Endodermal cell (in vitro differentiated cells): ENCODE data around the gene FLOT2. TPM values are rescaled to one million over a fixed set of nuclear protein-coding genes. Genes with fewer than 3 reads are reported as not detected.

ENCODE experiments used
- DNase-seq: peaks from one replicate; pipeline ENCODE4 v3.0.0-alpha.2; 2017
- H3K27ac ChIP-seq: 2 replicates; pipeline ENCODE4 v1.5.1; 2013; ENCODE audit warnings: mild to moderate bottlenecking, low read depth, low read length, moderate library complexity
- H3K27me3 ChIP-seq: 2 replicates; pipeline ENCODE4 v1.6.1; 2013; ENCODE audit warnings: mild to moderate bottlenecking, low read length, moderate library complexity; ENCODE audit not compliant: insufficient read depth, control insufficient read depth, poor library complexity, severe bottlenecking
- H3K36me3 ChIP-seq: 2 replicates; pipeline ENCODE4 v1.7.0; 2013; ENCODE audit warnings: mild to moderate bottlenecking, low read length, moderate library complexity; ENCODE audit not compliant: control insufficient read depth, insufficient read depth
- H3K4me1 ChIP-seq: one replicate; pipeline ENCODE4 v1.7.0; 2013; ENCODE audit warnings: low read length; ENCODE audit not compliant: control insufficient read depth, insufficient read depth
- H3K4me3 ChIP-seq: 2 replicates; pipeline ENCODE4 v1.5.1; 2013; ENCODE audit warnings: mild to moderate bottlenecking, low read length, moderate library complexity
- H3K9ac ChIP-seq: 2 replicates; pipeline ENCODE4 v1.6.1; 2013; ENCODE audit warnings: mild to moderate bottlenecking, low read length, moderate library complexity; ENCODE audit not compliant: poor library complexity, severe bottlenecking; ENCODE audit errors: extremely low read depth
- H3K9me3 ChIP-seq: 2 replicates; pipeline ENCODE4 v1.6.1; 2013; ENCODE audit warnings: mild to moderate bottlenecking, low read length, moderate library complexity; ENCODE audit not compliant: control insufficient read depth
- H3K27ac Mint-ChIP-seq: 2 replicates; pipeline ENCODE4 v1.8.0; 2020; ENCODE audit warnings: mixed read lengths
- H3K27me3 Mint-ChIP-seq: 2 replicates; pipeline ENCODE4 v1.8.0; 2021; ENCODE audit warnings: mild to moderate bottlenecking, mixed read lengths; ENCODE audit not compliant: insufficient read depth
- H3K36me3 Mint-ChIP-seq: 2 replicates; pipeline ENCODE4 v1.8.0; 2020; ENCODE audit warnings: low read depth, mixed read lengths
- H3K4me1 Mint-ChIP-seq: 2 replicates; pipeline ENCODE4 v1.8.0; 2020; ENCODE audit warnings: mixed read lengths
- H3K4me3 Mint-ChIP-seq: 2 replicates; pipeline ENCODE4 v1.8.0; 2020; ENCODE audit warnings: mild to moderate bottlenecking, moderate library complexity, mixed read lengths
- H3K9me3 Mint-ChIP-seq: 2 replicates; pipeline ENCODE4 v1.8.0; 2020; ENCODE audit warnings: mild to moderate bottlenecking, mixed read lengths
- WGBS, 2 experiments: methylation state at CpG; one replicate each; pipeline versions ENCODE4 v1.1.5 to v1.1.7; 2013; ENCODE audit warnings: missing lambda C conversion rate in 2 of 2, mixed read lengths in 1 of 2; ENCODE audit not compliant: insufficient coverage in 1 of 2, insufficient read length in 1 of 2; 5-methylcytosine and 5-hydroxymethylcytosine counted together
- total RNA-seq, 2 donors: library from RNA; stranded (reverse); fragmentation: NEBNext Ultra II Directional in 1 of 2; extraction: Animal tissue kit (Norgen Biotek cat#: 25700) in 1 of 2; gene quantifications; 2 replicates in 1 of 2; 3 replicates in 1 of 2; pipeline ENCODE4 v1.2.1, GENCODE V29; 2021
- TF ChIP-seq, protein P1 (sequence below): fragments of 200-600 bp; sonication (generic); conservative IDR thresholded peaks from 2 replicates; pipeline ENCODE4 v1.5.0; 2021; ENCODE audit warnings: antibody characterized with exemption, mild to moderate bottlenecking

Gene FLOT2
- total RNA-seq, 2 donors from 2014 or later, result 195 to 215 TPM

DNA sequence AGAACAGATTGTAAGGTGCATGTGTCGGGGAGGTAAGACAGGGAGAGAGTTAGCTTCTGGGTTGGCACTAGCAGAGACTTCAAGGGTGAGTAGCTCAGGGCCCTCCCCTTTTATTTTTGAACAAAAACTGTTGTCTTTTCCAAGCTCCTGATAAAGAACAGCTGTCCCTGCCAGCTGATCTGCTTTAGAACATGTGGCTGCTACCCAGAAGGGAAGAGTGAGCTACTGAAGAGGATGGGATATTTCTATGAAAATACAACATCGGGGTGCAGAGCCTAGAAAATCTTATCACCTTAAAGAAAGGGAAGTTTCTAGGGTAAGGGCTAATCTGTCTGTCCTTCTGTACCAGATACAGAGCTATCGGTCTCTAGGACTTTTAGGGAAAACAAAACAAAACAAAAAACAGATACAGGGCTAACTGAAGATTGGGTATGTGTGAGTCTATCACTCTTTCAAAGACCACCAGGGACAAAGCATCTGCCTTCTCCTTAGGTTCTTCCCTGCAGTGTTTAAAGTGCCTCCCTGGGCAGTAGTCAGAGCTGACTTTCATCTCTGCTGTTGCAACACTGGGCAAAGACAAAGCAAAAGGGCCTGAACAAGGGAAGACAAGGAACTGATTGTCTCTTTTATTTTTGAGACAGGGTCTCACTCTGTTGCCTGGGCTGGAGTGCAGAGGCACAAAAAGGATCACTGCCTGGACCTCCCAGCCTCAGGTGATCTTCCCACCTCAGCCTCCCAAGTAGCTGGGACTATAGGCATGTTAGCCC is 10.4 kb upstream of the FLOT2 start:
- no peaks in the 10 kb centered on the region for H3K4me1 Mint-ChIP-seq
- H3K9ac ChIP-seq, result no peak overlapping the region
- peaks cover 65% of the 10 kb centered on the region for H3K36me3 Mint-ChIP-seq
- no peak overlapping the region for H3K4me3 Mint-ChIP-seq
- TF ChIP-seq, protein P1, sequence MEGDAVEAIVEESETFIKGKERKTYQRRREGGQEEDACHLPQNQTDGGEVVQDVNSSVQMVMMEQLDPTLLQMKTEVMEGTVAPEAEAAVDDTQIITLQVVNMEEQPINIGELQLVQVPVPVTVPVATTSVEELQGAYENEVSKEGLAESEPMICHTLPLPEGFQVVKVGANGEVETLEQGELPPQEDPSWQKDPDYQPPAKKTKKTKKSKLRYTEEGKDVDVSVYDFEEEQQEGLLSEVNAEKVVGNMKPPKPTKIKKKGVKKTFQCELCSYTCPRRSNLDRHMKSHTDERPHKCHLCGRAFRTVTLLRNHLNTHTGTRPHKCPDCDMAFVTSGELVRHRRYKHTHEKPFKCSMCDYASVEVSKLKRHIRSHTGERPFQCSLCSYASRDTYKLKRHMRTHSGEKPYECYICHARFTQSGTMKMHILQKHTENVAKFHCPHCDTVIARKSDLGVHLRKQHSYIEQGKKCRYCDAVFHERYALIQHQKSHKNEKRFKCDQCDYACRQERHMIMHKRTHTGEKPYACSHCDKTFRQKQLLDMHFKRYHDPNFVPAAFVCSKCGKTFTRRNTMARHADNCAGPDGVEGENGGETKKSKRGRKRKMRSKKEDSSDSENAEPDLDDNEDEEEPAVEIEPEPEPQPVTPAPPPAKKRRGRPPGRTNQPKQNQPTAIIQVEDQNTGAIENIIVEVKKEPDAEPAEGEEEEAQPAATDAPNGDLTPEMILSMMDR, result no peak
- H3K4me1 ChIP-seq, result no peaks in the 10 kb centered on the region
- no peak overlapping the region for H3K27ac ChIP-seq
- no peak overlapping the region for H3K27ac Mint-ChIP-seq
- no peaks in the 10 kb centered on the region for H3K27me3 ChIP-seq
- no peak for DNase-seq
- no peaks in the 10 kb centered on the region for H3K9me3 ChIP-seq
- no peak overlapping the region for H3K4me3 ChIP-seq
- H3K9me3 Mint-ChIP-seq, result no peaks in the 10 kb centered on the region
- H3K36me3 ChIP-seq, result peaks cover 79% of the 10 kb centered on the region
- H3K27me3 Mint-ChIP-seq, result no peaks in the 10 kb centered on the region
- whole genome bisulfite sequencing, 2 experiments, result 95 to 98% methylated on average over 3 of the region's 3 CpGs

DNA sequence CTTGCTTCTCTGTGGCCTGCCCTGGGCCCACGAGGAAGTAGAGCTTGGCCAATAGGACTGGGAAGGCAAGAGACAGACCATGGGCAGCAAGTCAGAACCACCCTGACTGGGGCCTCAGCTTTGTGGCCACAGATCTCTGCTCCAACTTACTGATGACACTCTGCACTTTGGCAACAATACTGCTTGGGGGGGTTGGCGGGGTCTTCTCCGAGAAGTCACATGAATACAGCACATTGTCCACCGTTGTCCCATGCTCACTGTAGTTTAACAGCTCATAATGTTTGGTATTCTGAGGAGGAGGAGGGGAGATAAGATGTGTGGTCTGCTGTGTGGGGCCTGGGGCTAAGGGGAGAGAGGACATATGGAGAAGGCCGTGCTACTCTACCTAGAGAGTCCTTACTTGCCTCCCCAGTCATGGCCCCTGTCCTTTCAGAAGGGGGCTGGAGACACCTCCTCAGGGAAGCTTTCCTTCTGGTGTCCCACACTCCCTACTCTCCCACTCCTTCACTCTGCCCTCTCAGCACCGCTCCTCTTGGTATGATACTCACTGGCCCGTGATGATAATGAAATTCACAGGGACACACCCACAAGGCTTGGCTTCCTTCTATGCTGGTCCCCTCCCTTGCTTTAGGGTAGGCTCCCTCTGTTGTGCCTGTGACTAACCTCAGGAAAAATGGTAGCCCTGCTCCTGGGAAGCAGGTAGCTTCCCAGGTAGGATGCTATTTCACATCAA is 9.3 kb upstream of the FLOT2 start:
- Mint-ChIP-seq H3K4me1 (peaks cover 3% of the 10 kb centered on the region), H3K36me3 (peaks cover 55% of the 10 kb centered on the region), H3K27ac (no peak overlapping the region), H3K9me3 (no peaks in the 10 kb centered on the region), H3K4me3 (no peak overlapping the region), H3K27me3 (no peaks in the 10 kb centered on the region)
- no peak overlapping the region for H3K4me3 ChIP-seq
- no peaks in the 10 kb centered on the region for H3K4me1 ChIP-seq
- no peak overlapping the region for H3K27ac ChIP-seq
- no peak overlapping the region for H3K9ac ChIP-seq
- no peaks in the 10 kb centered on the region for H3K27me3 ChIP-seq
- no peaks in the 10 kb centered on the region for H3K9me3 ChIP-seq
- DNase-seq, result no peak
- TF ChIP-seq, protein P1, result no peak
- H3K36me3 ChIP-seq, result peaks cover 69% of the 10 kb centered on the region
- WGBS, 2 experiments, result 95 to 98% methylated on average over 6 to 7 of the region's 7 CpGs

GRCh38 chr17:28906276-28906675 is 8.7 kb upstream of the FLOT2 start:
- Mint-ChIP-seq H3K27me3 (no peaks in the 10 kb centered on the region), H3K9me3 (no peaks in the 10 kb centered on the region), H3K36me3 (peaks cover 50% of the 10 kb centered on the region), H3K27ac (no peak overlapping the region), H3K4me1 (peaks cover 7% of the 10 kb centered on the region), H3K4me3 (no peak overlapping the region)
- no peaks in the 10 kb centered on the region for H3K27me3 ChIP-seq
- H3K27ac ChIP-seq, result no peak overlapping the region
- H3K4me3 ChIP-seq, result no peak overlapping the region
- TF ChIP-seq, protein P1, result no peak
- DNase-seq, result no peak
- no peaks in the 10 kb centered on the region for H3K9me3 ChIP-seq
- WGBS, 2 experiments, result 95 to 97% methylated on average over 4 to 9 of the region's 9 CpGs
- no peaks in the 10 kb centered on the region for H3K4me1 ChIP-seq
- H3K36me3 ChIP-seq, result peaks cover 63% of the 10 kb centered on the region
- H3K9ac ChIP-seq, result no peak overlapping the region
